Measurements from ENCODE around the gene SNAP47.

- TF ChIP-seq EZH2phosphoT487 (IDR thresholded peaks at IDR 0.05; ENCODE audit: insufficient read depth, low read depth), result no peak
- TF ChIP-seq EZH2 (IDR thresholded peaks at IDR 0.05; ENCODE audit: insufficient read depth, poor library complexity, severe bottlenecking), result no peak
These were observed 16.3 kb upstream of the SNAP47 start for GRCh38 chr1:227718932-227719331.

Measured in GM23248 (cell line).